GM12864 (cell line): ENCODE data around the gene RYR2.

Experiments
- DNase-seq: peaks from one replicate; pipeline ENCODE4 v3.0.0-alpha.2; 2011; ENCODE audit warnings: low read depth
- H3K4me3 ChIP-seq: 2 replicates; pipeline ENCODE4 v1.5.1; 2011; ENCODE audit warnings: mild to moderate bottlenecking, low read depth, low read length, control low read depth
- CTCF ChIP-seq: IDR thresholded peaks from 2 replicates; pipeline ENCODE4 v1.5.1; 2011; ENCODE audit warnings: low read depth, mild to moderate bottlenecking, moderate library complexity, low read length, control low read depth, inconsistent platforms; ENCODE audit errors: missing control alignments

The RYR2 gene

GRCh38 chr1:237170149-237170548 is 128.2 kb downstream of the RYR2 start:
- DNase-seq = no peak
- no peak overlapping the region for H3K4me3 ChIP-seq

DNA sequence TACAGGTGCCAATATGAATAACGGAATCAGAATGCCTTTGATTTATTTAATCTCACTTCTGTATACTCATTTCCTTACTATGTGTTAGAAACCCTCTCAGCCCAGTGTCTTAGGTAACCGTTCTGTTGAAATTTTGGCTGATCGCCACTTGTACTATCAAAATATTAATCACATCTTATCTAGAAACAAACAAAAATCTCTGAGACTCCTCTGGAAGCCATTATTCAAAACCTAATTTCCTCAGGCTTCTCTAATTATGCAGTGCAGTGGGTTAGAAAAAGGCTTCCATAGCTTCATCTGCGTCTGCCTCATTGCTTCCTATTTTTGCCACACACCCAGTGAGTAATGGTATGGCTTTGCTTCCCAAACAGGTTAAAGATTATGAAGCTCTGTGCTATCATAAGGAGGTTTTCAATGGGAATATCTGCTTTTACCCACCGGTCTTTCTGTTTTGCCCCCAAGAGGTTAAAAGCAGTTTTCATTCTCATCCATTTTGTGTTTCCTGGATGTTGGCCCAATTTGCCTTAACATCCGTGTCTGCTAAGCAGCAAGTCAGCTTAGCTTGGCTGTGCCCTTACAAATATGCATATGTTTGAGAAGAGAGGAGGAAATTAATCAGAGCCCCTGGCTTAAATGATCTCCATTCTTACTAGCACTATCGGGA is 129.6 kb downstream of the RYR2 start:
- H3K4me3 ChIP-seq = no peak overlapping the region
- DNase-seq = no peak
- TF ChIP-seq CTCF = no peak

More at GRCh38 chr1:237170149-237170548, 128.2 kb downstream of the RYR2 start:
- TF ChIP-seq CTCF = no peak

DNA sequence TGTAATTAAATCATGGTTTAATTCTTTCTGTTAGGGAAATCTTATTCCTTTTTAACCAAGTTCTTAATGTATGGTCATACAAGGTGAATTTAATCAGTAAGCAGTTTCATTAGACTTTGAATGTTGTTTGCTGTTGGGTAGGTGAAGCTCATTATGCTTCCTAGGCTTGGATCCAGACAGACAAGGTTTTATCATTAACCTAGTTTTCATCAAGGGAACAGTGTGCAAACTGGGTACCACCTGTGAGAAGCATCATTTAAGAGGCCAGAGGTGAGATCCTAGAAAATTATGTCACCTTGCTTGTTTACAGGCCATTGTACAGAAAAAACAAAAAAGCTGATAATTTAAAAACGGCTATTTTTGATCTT is 130.1 kb downstream of the RYR2 start:
- no peak for DNase-seq
- no peak for TF ChIP-seq CTCF
- no peak overlapping the region for H3K4me3 ChIP-seq

DNA sequence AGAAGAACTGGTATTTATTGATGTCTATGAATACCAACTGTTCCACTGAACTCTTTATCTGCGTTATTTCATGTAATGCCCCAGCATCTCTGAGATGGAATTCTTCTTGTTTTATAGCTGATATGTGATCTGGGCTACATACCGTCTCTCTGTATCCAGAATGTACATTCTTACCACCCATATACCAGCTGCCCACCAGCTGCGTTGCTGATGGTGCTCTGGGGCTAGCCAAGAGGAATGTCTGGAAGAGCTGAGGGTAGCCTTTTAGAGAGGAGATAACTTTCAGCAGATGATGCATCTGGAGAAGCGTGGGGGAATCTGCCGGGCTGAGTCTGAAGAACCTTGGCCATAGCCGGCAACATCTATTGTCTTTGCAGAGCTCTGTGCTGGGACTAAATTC is 137.5 kb downstream of the RYR2 start:
- no peak for DNase-seq
- H3K4me3 ChIP-seq = no peak overlapping the region
- TF ChIP-seq CTCF = no peak

DNA sequence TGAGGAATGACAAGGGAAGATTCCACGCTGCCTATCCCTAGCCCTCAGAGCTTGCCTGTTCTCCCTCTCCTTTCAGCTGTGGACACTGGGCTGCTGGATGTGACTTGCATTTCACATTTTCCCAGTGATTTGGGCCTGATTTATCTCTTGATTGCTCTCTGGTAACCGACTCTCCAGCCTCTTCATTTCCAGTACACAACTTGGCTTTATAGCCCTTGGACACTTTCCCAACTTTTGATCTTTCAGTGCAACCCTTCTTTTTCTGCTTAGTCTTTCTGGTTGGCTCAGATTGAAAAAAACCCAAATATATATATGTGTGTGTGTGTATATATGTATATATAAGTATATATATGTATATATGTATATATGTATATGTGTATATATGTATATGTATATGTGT is 138.3 kb downstream of the RYR2 start:
- no peak for TF ChIP-seq CTCF
- no peak overlapping the region for H3K4me3 ChIP-seq
- no peak for DNase-seq

- no peak for TF ChIP-seq CTCF
- DNase-seq = no peak
- no peak overlapping the region for H3K4me3 ChIP-seq
Observed at GRCh38 chr1:237181743-237182317, 139.8 kb downstream of the RYR2 start.

DNA sequence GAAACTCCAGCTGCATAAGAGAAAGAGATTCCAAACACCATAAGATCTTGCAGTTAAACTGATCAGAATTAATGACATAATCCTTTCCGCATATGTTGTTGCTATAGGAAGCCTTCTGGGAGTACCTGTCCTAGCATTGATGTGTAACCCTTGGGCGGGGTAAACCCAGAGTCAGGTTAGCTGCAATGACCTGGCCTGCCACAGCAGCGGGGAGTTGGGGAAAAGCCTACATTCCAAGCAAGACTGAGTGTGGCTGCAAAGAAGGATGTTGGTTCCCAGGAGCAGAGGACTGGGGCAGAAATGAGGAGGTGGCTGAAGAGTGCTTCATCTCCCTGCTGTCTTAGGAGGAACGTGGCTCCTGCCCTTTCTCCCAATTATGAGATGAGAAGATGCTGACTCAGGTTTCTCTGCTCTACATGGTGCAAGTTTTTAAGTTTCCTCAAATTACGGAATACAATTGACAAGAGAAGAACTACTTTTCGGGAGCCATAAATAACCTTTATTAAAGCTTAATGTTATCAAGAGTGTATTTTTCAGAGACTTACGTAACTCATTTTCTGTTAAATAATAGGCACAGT is 142.1 kb downstream of the RYR2 start:
- TF ChIP-seq CTCF = no peak
- no peak overlapping the region for H3K4me3 ChIP-seq
- DNase-seq = no peak
